Mammary epithelial cell (primary cell): ENCODE data around the gene TAP2.

ENCODE experiments used
- EZH2 ChIP-seq: IDR thresholded peaks from 2 replicates; pipeline ENCODE4 v1.6.1; 2012; ENCODE audit warnings: low read length, inconsistent platforms, borderline replicate concordance
- TF ChIP-seq, protein P1 (sequence below), 2 donors: IDR thresholded peaks in 1 of 2; conservative IDR thresholded peaks in 1 of 2; 2 replicates each; pipeline ENCODE4 v1.5.1; 2011 to 2012; ENCODE audit warnings: inconsistent platforms in 2 of 2, low read length in 2 of 2, mild to moderate bottlenecking in 2 of 2, control low read depth in 1 of 2, low read depth in 1 of 2; ENCODE audit not compliant: insufficient read depth in 1 of 2; ENCODE audit errors: extremely low read depth in 1 of 2

DNA sequence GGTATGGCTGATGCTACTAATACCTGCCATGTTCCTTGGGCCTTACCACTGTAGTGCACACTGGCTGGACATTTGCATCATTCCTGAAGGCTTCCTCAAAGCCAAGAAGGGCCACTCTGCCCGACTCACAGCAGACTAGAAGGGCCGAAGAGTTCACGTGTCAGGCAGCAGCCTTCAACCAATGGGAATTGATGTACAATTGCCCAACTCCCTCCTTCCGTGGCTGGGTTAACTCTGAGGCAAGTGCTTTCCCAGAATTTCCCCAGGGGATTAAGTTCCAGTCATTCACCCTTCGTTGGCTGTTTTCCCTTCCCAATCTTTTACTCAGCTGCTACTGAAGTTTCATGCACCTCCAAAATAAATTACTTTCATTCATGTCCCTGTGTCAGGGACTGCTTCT is 45.2 kb upstream of the TAP2 start:
- TF ChIP-seq, protein P1, sequence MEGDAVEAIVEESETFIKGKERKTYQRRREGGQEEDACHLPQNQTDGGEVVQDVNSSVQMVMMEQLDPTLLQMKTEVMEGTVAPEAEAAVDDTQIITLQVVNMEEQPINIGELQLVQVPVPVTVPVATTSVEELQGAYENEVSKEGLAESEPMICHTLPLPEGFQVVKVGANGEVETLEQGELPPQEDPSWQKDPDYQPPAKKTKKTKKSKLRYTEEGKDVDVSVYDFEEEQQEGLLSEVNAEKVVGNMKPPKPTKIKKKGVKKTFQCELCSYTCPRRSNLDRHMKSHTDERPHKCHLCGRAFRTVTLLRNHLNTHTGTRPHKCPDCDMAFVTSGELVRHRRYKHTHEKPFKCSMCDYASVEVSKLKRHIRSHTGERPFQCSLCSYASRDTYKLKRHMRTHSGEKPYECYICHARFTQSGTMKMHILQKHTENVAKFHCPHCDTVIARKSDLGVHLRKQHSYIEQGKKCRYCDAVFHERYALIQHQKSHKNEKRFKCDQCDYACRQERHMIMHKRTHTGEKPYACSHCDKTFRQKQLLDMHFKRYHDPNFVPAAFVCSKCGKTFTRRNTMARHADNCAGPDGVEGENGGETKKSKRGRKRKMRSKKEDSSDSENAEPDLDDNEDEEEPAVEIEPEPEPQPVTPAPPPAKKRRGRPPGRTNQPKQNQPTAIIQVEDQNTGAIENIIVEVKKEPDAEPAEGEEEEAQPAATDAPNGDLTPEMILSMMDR (conservative IDR thresholded peaks at IDR 0.05 in 1 of 2, IDR thresholded peaks at IDR 0.05 in 1 of 2; ENCODE audit: extremely low read depth in 1 of 2, insufficient read depth in 1 of 2, low read depth in 1 of 2, low read length in 2 of 2): no peak
- no peak for TF ChIP-seq EZH2
